ENCODE measurements around the gene NPR3.

DNA sequence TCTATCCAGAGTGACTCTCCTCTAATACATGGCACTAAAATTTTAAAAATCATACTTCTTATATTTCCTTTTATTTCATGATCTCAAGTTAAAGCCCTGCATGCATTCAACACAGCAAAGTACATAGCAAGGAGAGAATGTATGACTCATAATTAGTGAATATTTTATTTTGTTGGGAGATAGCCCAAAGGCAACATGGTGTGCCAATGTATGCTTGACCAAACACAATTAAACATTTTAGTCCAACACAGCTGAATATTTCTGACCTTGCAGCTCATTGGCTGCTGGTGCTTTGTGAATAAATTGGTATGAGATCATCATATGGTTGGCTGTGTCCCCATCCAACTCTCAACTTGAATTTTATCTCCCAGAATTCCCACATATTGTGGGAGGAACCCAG is 103.5 kb downstream of the NPR3 start:
- TF ChIP-seq POLR2A (IDR thresholded peaks at IDR 0.05; ENCODE audit: low read depth, low read length) (no peak), POLR2AphosphoS5 (IDR thresholded peaks at IDR 0.05; ENCODE audit: low read depth, low read length) (no peak), TAF1 (IDR thresholded peaks at IDR 0.05; ENCODE audit: low read depth, low read length) (no peak), SPI1 (IDR thresholded peaks at IDR 0.05; ENCODE audit: low read depth, low read length) (no peak), PAX5 (IDR thresholded peaks at IDR 0.05; ENCODE audit: insufficient read depth, low read length, severe bottlenecking) (no peak)

All from GM12891 (cell line).